IMR-90 (cell line): ENCODE measurements around the gene MAGI2. TPM values are rescaled to one million over a fixed set of nuclear protein-coding genes. Genes with fewer than 3 reads are reported as not detected.
A peak's percentile ranks its signal among the peaks of the same experiment; 100 is the strongest.

ENCODE experiments used
- ATAC-seq: fragments of 200-7000 bp; cut with Tn5 transposase; 2 replicates; pipeline ENCODE4 v1.9.1; 2020; ENCODE audit warnings: low read depth, mild to moderate bottlenecking, moderate library complexity
- BruUV-seq: library from RNA; stranded (reverse); fragments of 400-500 nt; replicated peaks from 2 replicates; lab custom pipeline; 2021; lab: Mats Ljungman, UMichigan
- CTCF ChIA-PET: fragments of 300-600 bp; formaldehyde crosslinking; extraction: SDS; loops from one replicate; lab custom pipeline; 2021; ENCODE audit warnings: antibody characterized with exemption; lab: Yijun Ruan, JAX
- POLR2A ChIA-PET: fragments of 300-600 bp; sonication (Branson Sonifier 250); formaldehyde crosslinking; loops from one replicate; lab custom pipeline; 2022; ENCODE audit warnings: antibody characterized with exemption; ENCODE audit not compliant: unreplicated experiment; lab: Charles Lee
- DNase-seq: peaks from one replicate; pipeline ENCODE4 v3.0.0; 2013
- H2AFZ ChIP-seq: replicated peaks from 2 replicates; pipeline ENCODE3; 2013; ENCODE audit warnings: low read length, mild to moderate bottlenecking; ENCODE audit not compliant: poor library complexity
- H2AK5ac ChIP-seq: 2 replicates; pipeline ENCODE4 v1.6.1; 2013; ENCODE audit warnings: low read depth, low read length, inconsistent platforms
- H2AK9ac ChIP-seq: replicated peaks from 2 replicates; pipeline ENCODE3; 2013; ENCODE audit warnings: mild to moderate bottlenecking, low read depth, low read length, moderate library complexity; ENCODE audit not compliant: poor library complexity
- H2BK120ac ChIP-seq: 2 replicates; pipeline ENCODE4 v1.6.1; 2013; ENCODE audit warnings: low read depth, low read length, inconsistent platforms
- H2BK15ac ChIP-seq: 3 replicates; pipeline ENCODE4 v1.6.1; 2013; ENCODE audit warnings: low read depth, low read length, inconsistent platforms
- H2BK20ac ChIP-seq: 2 replicates; pipeline ENCODE4 v1.6.1; 2013; ENCODE audit warnings: low read depth, mild to moderate bottlenecking, inconsistent platforms, low read length, moderate library complexity
- H2BK5ac ChIP-seq: 2 replicates; pipeline ENCODE4 v1.6.1; 2013; ENCODE audit warnings: mild to moderate bottlenecking, low read depth, low read length, inconsistent platforms; ENCODE audit not compliant: poor library complexity, severe bottlenecking
- H3K14ac ChIP-seq: replicated peaks from 2 replicates; pipeline ENCODE4 v1.6.1; 2013; ENCODE audit warnings: low read depth, low read length, inconsistent platforms
- H3K18ac ChIP-seq: 2 replicates; pipeline ENCODE4 v1.6.1; 2013; ENCODE audit warnings: low read depth, low read length, control low read depth
- H3K23ac ChIP-seq: 2 replicates; pipeline ENCODE4 v1.6.1; 2013; ENCODE audit warnings: low read depth, low read length, inconsistent platforms
- H3K27ac ChIP-seq: 2 replicates; pipeline ENCODE4 v1.5.1; 2013; ENCODE audit warnings: mild to moderate bottlenecking, control low read depth, low read length; ENCODE audit not compliant: insufficient read depth
- H3K27me3 ChIP-seq: 2 replicates; pipeline ENCODE4 v1.6.1; 2013; ENCODE audit warnings: low read length; ENCODE audit not compliant: control insufficient read depth, insufficient read depth
- H3K36me3 ChIP-seq: 2 replicates; pipeline ENCODE4 v1.6.1; 2013; ENCODE audit warnings: low read length, mixed read lengths; ENCODE audit not compliant: control insufficient read depth, insufficient read depth
- H3K4ac ChIP-seq: 2 replicates; pipeline ENCODE4 v1.6.1; 2013; ENCODE audit warnings: low read depth, low read length, inconsistent platforms
- H3K4me1 ChIP-seq: 2 replicates; pipeline ENCODE4 v1.6.1; 2013; ENCODE audit warnings: low read length, mixed read lengths; ENCODE audit not compliant: control insufficient read depth, insufficient read depth
- H3K4me2 ChIP-seq: 2 replicates; pipeline ENCODE4 v1.6.1; 2013; ENCODE audit warnings: low read depth, mild to moderate bottlenecking, control low read depth, low read length, moderate library complexity
- H3K4me3 ChIP-seq: 2 replicates; pipeline ENCODE4 v1.5.1; 2013; ENCODE audit warnings: low read depth, mild to moderate bottlenecking, control low read depth, low read length, moderate library complexity; ENCODE audit not compliant: insufficient read depth
- H3K56ac ChIP-seq: 2 replicates; pipeline ENCODE4 v1.6.1; 2013; ENCODE audit warnings: low read length, inconsistent platforms; ENCODE audit not compliant: insufficient read depth; ENCODE audit errors: extremely low read depth
- H3K79me1 ChIP-seq, 2 experiments: 2 replicates each; pipeline ENCODE4 v1.6.1; 2013; ENCODE audit warnings: low read length in 2 of 2, inconsistent platforms in 1 of 2, low read depth in 1 of 2
- H3K9ac ChIP-seq: 2 replicates; pipeline ENCODE4 v1.6.1; 2013; ENCODE audit warnings: low read depth, low read length, control low read depth
- H3K9me1 ChIP-seq: 2 replicates; pipeline ENCODE4 v1.6.1; 2013; ENCODE audit warnings: low read length, inconsistent platforms; ENCODE audit not compliant: insufficient read depth
- H3K9me3 ChIP-seq: 2 replicates; pipeline ENCODE4 v1.6.1; 2013; ENCODE audit warnings: low read length; ENCODE audit not compliant: control insufficient read depth, insufficient read depth
- H4K20me1 ChIP-seq: 2 replicates; pipeline ENCODE4 v1.6.1; 2013; ENCODE audit warnings: low read length, inconsistent platforms; ENCODE audit not compliant: insufficient read depth
- H4K5ac ChIP-seq: 2 replicates; pipeline ENCODE4 v1.6.1; 2013; ENCODE audit warnings: mild to moderate bottlenecking, low read depth, low read length, control low read depth
- H4K8ac ChIP-seq, 2 experiments: 2 replicates each; pipeline ENCODE4 v1.6.1; 2013; ENCODE audit warnings: low read depth in 2 of 2, low read length in 2 of 2, control low read depth in 1 of 2, inconsistent platforms in 1 of 2
- H4K91ac ChIP-seq: 2 replicates; pipeline ENCODE4 v1.6.1; 2013; ENCODE audit warnings: low read depth, low read length, inconsistent platforms; ENCODE audit not compliant: insufficient read depth
- BHLHE40 ChIP-seq: fragments of 150-350 bp; IDR thresholded peaks from 2 replicates; pipeline ENCODE4 v1.6.1; 2016; ENCODE audit warnings: mild to moderate bottlenecking, low read depth, low read length
- NFE2L2 ChIP-seq: fragments of 150-350 bp; IDR thresholded peaks from 2 replicates; pipeline ENCODE4 v1.6.1; 2016; ENCODE audit warnings: low read depth, mild to moderate bottlenecking, low read length
- RFX5 ChIP-seq: IDR thresholded peaks from 2 replicates; pipeline ENCODE4 v1.8.0; 2012; ENCODE audit warnings: low read depth, mild to moderate bottlenecking, low read length, moderate library complexity
- USF2 ChIP-seq: fragments of 150-350 bp; IDR thresholded peaks from 2 replicates; pipeline ENCODE4 v1.6.1; 2017; ENCODE audit warnings: mild to moderate bottlenecking, antibody characterized with exemption, low read length, low read depth
- dilution Hi-C: fragments of 300-500 bp; cut with HindIII; formaldehyde crosslinking; loops from one replicate; pipeline ENCODE4 v1.14.3; 2018; ENCODE audit warnings: low sequenced_read_pairs; ENCODE audit not compliant: unreplicated experiment
- in situ Hi-C: fragments of 300-500 bp; cut with MboI; formaldehyde crosslinking; loops from 3 replicates; pipeline ENCODE4 v1.14.3; 2019; ENCODE audit warnings: low sequenced_read_pairs, inconsistent platforms, mixed read lengths
- intact Hi-C: fragments of 100-400 bp; cut with micrococcal nuclease; formaldehyde crosslinking; loops from 2 replicates; pipeline ENCODE4 v1.10.0; 2022
- polyA plus RNA-seq, 3 experiments: library from polyadenylated mRNA; depleted of rRNA; stranded (reverse); fragments of >200 nt; gene quantifications; 2 replicates each; pipeline ENCODE4 v1.2.3, GENCODE V29; 2012; ENCODE audit warnings: low replicate concordance in 1 of 3
- total RNA-seq: library from RNA; depleted of rRNA; stranded (reverse); fragments of >200 nt; gene quantifications from 2 replicates; pipeline ENCODE4 v1.2.3, GENCODE V29; 2012

MAGI2 gene
- total and polyA plus RNA-seq, 2 of the 4 experiments (the other 2 are of a cell fraction) = 2.5 to 17.9 TPM

GRCh38 chr7:79414910-79415309 is 38.6 kb downstream of the MAGI2 start:
- Histone ChIP-seq H2AK9ac (no peak overlapping the region), H3K9ac (no peak overlapping the region), H2BK5ac (no peak overlapping the region), H4K8ac (no peak overlapping the region), H2BK20ac (no peak overlapping the region), H3K14ac (no peak overlapping the region), H2BK15ac (no peak overlapping the region), H4K5ac (no peak overlapping the region), H3K4me2 (no peak overlapping the region), H3K9me3 (no peaks in the 10 kb centered on the region), H3K18ac (no peak overlapping the region; the same call in 1 of the 2 replicates), H3K4me3 (no peak overlapping the region), H2BK120ac (no peak overlapping the region), H3K36me3 (no peaks in the 10 kb centered on the region), H2AK5ac (no peak overlapping the region), H3K27me3 (no peaks in the 10 kb centered on the region), H3K4ac (no peak overlapping the region), H2AFZ (no peak overlapping the region), H3K9me1 (no peaks in the 10 kb centered on the region), H3K27ac (no peak overlapping the region), H3K56ac (no peak overlapping the region), H3K79me1 (peaks cover 15 to 19% of the 10 kb centered on the region in 2 experiments), H3K23ac (no peak overlapping the region), H4K91ac (no peak overlapping the region), H3K4me1 (peaks cover 6% of the 10 kb centered on the region), H4K20me1 (peaks cover 7% of the 10 kb centered on the region; the same call in 1 of the 2 replicates)
- in situ Hi-C loops (no loop called here), intact Hi-C loops (no loop called here), dilution Hi-C loops (no loop called here)
- TF ChIP-seq RFX5 (no peak), USF2 (no peak), BHLHE40 (no peak), NFE2L2 (peak; percentile 27; the same call in 1 of the 2 replicates)
- no peak for DNase-seq
- CTCF ChIA-PET = no interaction called here
- ATAC-seq = no peak
- POLR2A ChIA-PET = no interaction called here
- BruUV-seq = no TSS peak
